GM21786 (cell line): ENCODE measurements around the gene FAM25G.
"Not testable (repeated sequence)": the region's sequence is repeated elsewhere in the genome, so short reads cannot be mapped to it uniquely, and the experiment has no call there.

ENCODE experiments used
- ATAC-seq: cut with Tn5 transposase; IDR thresholded peaks from one replicate; pipeline ENCODE4 v1.9.1; 2021; ENCODE audit not compliant: unreplicated experiment

Gene FAM25G

GRCh38 chr10:47465216-47465917 lies 26.1 kb downstream of the FAM25G start:
- ATAC-seq, result not testable (repeated sequence)

GRCh38 chr10:47462577-47463358 lies 28.7 kb downstream of the FAM25G start:
- ATAC-seq, result not testable (repeated sequence)

GRCh38 chr10:47461261-47461687 lies 30.2 kb downstream of the FAM25G start:
- ATAC-seq, result not testable (repeated sequence)

GRCh38 chr10:47458466-47459154 lies 32.9 kb downstream of the FAM25G start:
- ATAC-seq, result no peak

- no peak for ATAC-seq
Observed at GRCh38 chr10:47457826-47458225, 33.7 kb downstream of the FAM25G start.

- no peak for ATAC-seq
Observed at GRCh38 chr10:47457528-47457820, 34.0 kb downstream of the FAM25G start.

GRCh38 chr10:47456794-47457527 lies 34.5 kb downstream of the FAM25G start:
- no peak for ATAC-seq

- no peak for ATAC-seq
Observed at GRCh38 chr10:47456079-47456785, 35.3 kb downstream of the FAM25G start.

GRCh38 chr10:47455350-47456078 lies 36.0 kb downstream of the FAM25G start:
- not testable (repeated sequence) for ATAC-seq

- no peak for ATAC-seq
Observed at GRCh38 chr10:47454780-47455058, 36.8 kb downstream of the FAM25G start.

GRCh38 chr10:47454008-47454779 lies 37.3 kb downstream of the FAM25G start:
- ATAC-seq, result no peak

GRCh38 chr10:47453141-47454007 lies 38.1 kb downstream of the FAM25G start:
- no peak for ATAC-seq

- ATAC-seq, result no peak
Observed at GRCh38 chr10:47452495-47453140, 38.9 kb downstream of the FAM25G start.

- no peak for ATAC-seq
Observed at GRCh38 chr10:47451998-47452494, 39.5 kb downstream of the FAM25G start.

GRCh38 chr10:47451273-47451997 lies 40.1 kb downstream of the FAM25G start:
- no peak for ATAC-seq

- no peak for ATAC-seq
Observed at GRCh38 chr10:47450442-47450841, 41.1 kb downstream of the FAM25G start.

- ATAC-seq, result no peak
Observed at GRCh38 chr10:47449979-47450378, 41.5 kb downstream of the FAM25G start.
